ENCODE data around the gene UGT1A3.

DNA sequence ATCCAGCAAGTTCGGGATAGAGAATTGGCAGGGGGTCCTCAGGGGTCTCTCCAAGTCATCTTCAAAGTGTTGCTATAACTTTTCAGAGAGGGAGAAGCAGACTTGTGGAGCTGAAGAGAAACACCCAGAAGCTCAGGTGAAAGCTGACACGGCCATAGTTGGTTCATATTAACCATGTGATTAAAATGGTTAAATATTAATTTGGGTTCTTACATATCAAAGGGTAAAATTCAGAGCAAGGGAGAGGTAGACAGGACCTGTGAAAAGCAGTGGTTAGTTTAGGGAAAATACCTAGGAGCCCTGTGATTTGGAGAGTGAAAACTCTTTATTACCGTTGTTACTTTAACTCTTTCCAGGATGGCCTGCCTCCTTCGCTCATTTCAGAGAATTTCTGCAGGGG, 36.2 kb upstream of the UGT1A3 start, which contains the start of gene UGT1A6:
- no peak for TF ChIP-seq POLR2A (IDR thresholded peaks at IDR 0.05)
- TF ChIP-seq, protein P1, sequence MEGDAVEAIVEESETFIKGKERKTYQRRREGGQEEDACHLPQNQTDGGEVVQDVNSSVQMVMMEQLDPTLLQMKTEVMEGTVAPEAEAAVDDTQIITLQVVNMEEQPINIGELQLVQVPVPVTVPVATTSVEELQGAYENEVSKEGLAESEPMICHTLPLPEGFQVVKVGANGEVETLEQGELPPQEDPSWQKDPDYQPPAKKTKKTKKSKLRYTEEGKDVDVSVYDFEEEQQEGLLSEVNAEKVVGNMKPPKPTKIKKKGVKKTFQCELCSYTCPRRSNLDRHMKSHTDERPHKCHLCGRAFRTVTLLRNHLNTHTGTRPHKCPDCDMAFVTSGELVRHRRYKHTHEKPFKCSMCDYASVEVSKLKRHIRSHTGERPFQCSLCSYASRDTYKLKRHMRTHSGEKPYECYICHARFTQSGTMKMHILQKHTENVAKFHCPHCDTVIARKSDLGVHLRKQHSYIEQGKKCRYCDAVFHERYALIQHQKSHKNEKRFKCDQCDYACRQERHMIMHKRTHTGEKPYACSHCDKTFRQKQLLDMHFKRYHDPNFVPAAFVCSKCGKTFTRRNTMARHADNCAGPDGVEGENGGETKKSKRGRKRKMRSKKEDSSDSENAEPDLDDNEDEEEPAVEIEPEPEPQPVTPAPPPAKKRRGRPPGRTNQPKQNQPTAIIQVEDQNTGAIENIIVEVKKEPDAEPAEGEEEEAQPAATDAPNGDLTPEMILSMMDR (IDR thresholded peaks at IDR 0.05) = no peak

Data from lower leg skin (tissue), 3 donors.